ENCODE results near the gene NRXN3. TPM values are rescaled to one million over a fixed set of nuclear protein-coding genes. Genes with fewer than 3 reads are reported as not detected.

NRXN3 gene
- total RNA-seq, 1 experiment from 2014 or later, result not detected

- no TSS peak for BruUV-seq (replicated peaks)
- POLR2A ChIA-PET, result no interaction called here
- CTCF ChIA-PET, result no interaction called here
- Histone ChIP-seq H4K20me1 (ENCODE audit: insufficient read depth) (no peaks in the 10 kb centered on the region), H3K4me3 (replicated peaks in 1 of 2; ENCODE audit: low read depth in 1 of 2, low read length in 2 of 2) (no peak overlapping the region), H3K9me2 (ENCODE audit: insufficient read depth) (no peaks in the 10 kb centered on the region), H3K79me2 (ENCODE audit: insufficient read depth, low read length) (no peaks in the 10 kb centered on the region), H3K27ac (ENCODE audit: low read depth, low read length) (no peak overlapping the region), H3K4me1 (ENCODE audit: control insufficient read depth in 1 of 2, insufficient read depth in 2 of 2, low read length in 2 of 2) (no peaks in the 10 kb centered on the region), H2AFZ (ENCODE audit: low read depth, low read length, poor library complexity, severe bottlenecking) (no peak overlapping the region), H3K27me3 (ENCODE audit: insufficient read depth, low read length) (no peaks in the 10 kb centered on the region), H3K36me3 (ENCODE audit: control insufficient read depth in 1 of 2, insufficient read depth in 2 of 2, low read length in 2 of 2) (no peaks in the 10 kb centered on the region), H3K9me3 (ENCODE audit: control insufficient read depth in 1 of 2, insufficient read depth in 1 of 2, low read depth in 1 of 2, low read length in 2 of 2) (peaks cover 0 to 8% of the 10 kb centered on the region in 2 experiments; a peak in 1 of 4 replicates), H3K9ac (ENCODE audit: low read length) (no peak overlapping the region), H3K4me2 (ENCODE audit: low read length) (no peak overlapping the region)
- RAD21 ChIA-PET (ENCODE audit: low non-redundant PET in 1 of 2, low total read pairs in 2 of 2, uncharacterized antibody in 2 of 2, unreplicated experiment in 2 of 2), result no interaction called here
- no peak for ATAC-seq
- intact Hi-C loops (cut with micrococcal nuclease), result no loop called here
- TF ChIP-seq, protein P1, sequence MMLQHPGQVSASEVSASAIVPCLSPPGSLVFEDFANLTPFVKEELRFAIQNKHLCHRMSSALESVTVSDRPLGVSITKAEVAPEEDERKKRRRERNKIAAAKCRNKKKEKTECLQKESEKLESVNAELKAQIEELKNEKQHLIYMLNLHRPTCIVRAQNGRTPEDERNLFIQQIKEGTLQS (IDR thresholded peaks at IDR 0.05), result no peak
- TF ChIP-seq, protein P2, sequence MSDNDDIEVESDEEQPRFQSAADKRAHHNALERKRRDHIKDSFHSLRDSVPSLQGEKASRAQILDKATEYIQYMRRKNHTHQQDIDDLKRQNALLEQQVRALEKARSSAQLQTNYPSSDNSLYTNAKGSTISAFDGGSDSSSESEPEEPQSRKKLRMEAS (IDR thresholded peaks at IDR 0.05), result no peak
- TF ChIP-seq POLR2A (IDR thresholded peaks at IDR 0.05; ENCODE audit: borderline replicate concordance, extremely low read depth, insufficient read depth, insufficient read length) (no peak), EGR1 (IDR thresholded peaks at IDR 0.05; ENCODE audit: low read depth) (no peak), CBX3 (IDR thresholded peaks at IDR 0.05; ENCODE audit: low read depth) (no peak), EZH2 (IDR thresholded peaks at IDR 0.05) (no peak), ZNF274 (IDR thresholded peaks at IDR 0.05; ENCODE audit: low read depth, low read length) (no peak), YY1 (IDR thresholded peaks at IDR 0.05; ENCODE audit: extremely low read depth, insufficient replicate concordance, low read depth, low read length) (no peak), SIN3A (IDR thresholded peaks at IDR 0.05; ENCODE audit: low read depth) (no peak), POLR2AphosphoS5 (IDR thresholded peaks at IDR 0.05; ENCODE audit: low read depth, low read length) (no peak), JUND (IDR thresholded peaks at IDR 0.05) (no peak), ZFX (IDR thresholded peaks at IDR 0.05) (no peak), SP1 (IDR thresholded peaks at IDR 0.05; ENCODE audit: low read depth) (no peak), CEBPB (IDR thresholded peaks at IDR 0.05; ENCODE audit: low read depth) (no peak), EZH2phosphoT487 (IDR thresholded peaks at IDR 0.05; ENCODE audit: borderline replicate concordance) (no peak), TCF7L2 (IDR thresholded peaks at IDR 0.05; ENCODE audit: borderline replicate concordance, extremely low read depth, insufficient read depth, insufficient read length) (no peak), REST (IDR thresholded peaks at IDR 0.05; ENCODE audit: low read depth) (no peak)
- TF ChIP-seq, protein P3, sequence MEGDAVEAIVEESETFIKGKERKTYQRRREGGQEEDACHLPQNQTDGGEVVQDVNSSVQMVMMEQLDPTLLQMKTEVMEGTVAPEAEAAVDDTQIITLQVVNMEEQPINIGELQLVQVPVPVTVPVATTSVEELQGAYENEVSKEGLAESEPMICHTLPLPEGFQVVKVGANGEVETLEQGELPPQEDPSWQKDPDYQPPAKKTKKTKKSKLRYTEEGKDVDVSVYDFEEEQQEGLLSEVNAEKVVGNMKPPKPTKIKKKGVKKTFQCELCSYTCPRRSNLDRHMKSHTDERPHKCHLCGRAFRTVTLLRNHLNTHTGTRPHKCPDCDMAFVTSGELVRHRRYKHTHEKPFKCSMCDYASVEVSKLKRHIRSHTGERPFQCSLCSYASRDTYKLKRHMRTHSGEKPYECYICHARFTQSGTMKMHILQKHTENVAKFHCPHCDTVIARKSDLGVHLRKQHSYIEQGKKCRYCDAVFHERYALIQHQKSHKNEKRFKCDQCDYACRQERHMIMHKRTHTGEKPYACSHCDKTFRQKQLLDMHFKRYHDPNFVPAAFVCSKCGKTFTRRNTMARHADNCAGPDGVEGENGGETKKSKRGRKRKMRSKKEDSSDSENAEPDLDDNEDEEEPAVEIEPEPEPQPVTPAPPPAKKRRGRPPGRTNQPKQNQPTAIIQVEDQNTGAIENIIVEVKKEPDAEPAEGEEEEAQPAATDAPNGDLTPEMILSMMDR (IDR thresholded peaks at IDR 0.05 in 2 of 3, conservative IDR thresholded peaks at IDR 0.05 in 1 of 3; ENCODE audit: borderline replicate concordance in 1 of 3, insufficient read depth in 1 of 3, low read depth in 2 of 3, low read length in 2 of 3), result no peak
- DNase-seq (ENCODE audit: low read depth, low spot score), result no peak
Observed at GRCh38 chr14:78978896-78979295, 808.7 kb downstream of the NRXN3 start.

Measured in HCT116 (cell line).